ENCODE measurements around the gene HCN2. TPM values are rescaled to one million over a fixed set of nuclear protein-coding genes. Genes with fewer than 3 reads are reported as not detected.

Gene HCN2
- total and polyA plus RNA-seq, 2 of the 13 experiments (the other 11 are each of a cell fraction or from before 2014, with no cell fraction given) = 0.01 TPM; not detected in 1

DNA sequence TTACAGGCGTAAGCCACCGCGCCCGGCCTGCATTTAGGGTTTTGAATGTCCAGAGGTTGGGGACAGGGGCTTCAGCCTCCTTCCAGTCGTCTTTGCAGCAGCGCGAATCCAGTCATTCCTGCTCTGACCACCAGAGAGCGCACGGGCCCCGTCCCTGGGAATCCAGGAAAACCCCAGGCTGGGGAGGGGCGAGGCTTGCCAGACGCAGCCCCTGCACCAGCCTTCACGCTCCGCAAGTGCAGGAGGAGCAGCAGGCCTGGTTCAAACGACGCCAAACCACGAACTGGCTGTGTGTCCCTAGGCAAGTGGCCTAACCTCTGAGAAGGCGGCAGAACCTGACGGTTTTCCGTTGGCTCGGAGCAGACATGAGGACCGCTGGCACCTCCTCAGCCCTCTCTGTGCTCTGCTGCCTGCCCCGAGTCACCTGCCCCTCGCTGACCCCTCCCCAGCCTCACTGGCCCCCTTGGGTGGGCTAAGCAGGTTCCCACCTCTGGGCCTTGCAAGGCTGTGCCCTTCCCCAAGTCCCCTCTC lies 75.3 kb downstream of the HCN2 start (continued):
- TF ChIP-seq, protein P1, sequence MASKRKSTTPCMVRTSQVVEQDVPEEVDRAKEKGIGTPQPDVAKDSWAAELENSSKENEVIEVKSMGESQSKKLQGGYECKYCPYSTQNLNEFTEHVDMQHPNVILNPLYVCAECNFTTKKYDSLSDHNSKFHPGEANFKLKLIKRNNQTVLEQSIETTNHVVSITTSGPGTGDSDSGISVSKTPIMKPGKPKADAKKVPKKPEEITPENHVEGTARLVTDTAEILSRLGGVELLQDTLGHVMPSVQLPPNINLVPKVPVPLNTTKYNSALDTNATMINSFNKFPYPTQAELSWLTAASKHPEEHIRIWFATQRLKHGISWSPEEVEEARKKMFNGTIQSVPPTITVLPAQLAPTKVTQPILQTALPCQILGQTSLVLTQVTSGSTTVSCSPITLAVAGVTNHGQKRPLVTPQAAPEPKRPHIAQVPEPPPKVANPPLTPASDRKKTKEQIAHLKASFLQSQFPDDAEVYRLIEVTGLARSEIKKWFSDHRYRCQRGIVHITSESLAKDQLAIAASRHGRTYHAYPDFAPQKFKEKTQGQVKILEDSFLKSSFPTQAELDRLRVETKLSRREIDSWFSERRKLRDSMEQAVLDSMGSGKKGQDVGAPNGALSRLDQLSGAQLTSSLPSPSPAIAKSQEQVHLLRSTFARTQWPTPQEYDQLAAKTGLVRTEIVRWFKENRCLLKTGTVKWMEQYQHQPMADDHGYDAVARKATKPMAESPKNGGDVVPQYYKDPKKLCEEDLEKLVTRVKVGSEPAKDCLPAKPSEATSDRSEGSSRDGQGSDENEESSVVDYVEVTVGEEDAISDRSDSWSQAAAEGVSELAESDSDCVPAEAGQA (IDR thresholded peaks at IDR 0.05; ENCODE audit: low read depth) = no peak
- TF ChIP-seq, protein P1 (CRISPR knock-in tag; IDR thresholded peaks at IDR 0.05; ENCODE audit: borderline replicate concordance) = no peak
- TF ChIP-seq SPEN (CRISPR knock-in tag; IDR thresholded peaks at IDR 0.05; ENCODE audit: low read depth) = peak; percentile 72; the same call in 1 of the 2 replicates
- no peak for TF ChIP-seq SP1 (IDR thresholded peaks at IDR 0.05)
- TF ChIP-seq SP1 (CRISPR knock-in tag; IDR thresholded peaks at IDR 0.05) = peak; percentile 45; the same call in 1 of the 2 replicates
- TF ChIP-seq ZNF75D (CRISPR knock-in tag; IDR thresholded peaks at IDR 0.05; ENCODE audit: borderline replicate concordance) = no peak
- peak; percentile 72; the same call in 1 of the 2 replicates for TF ChIP-seq CBX5 (CRISPR knock-in tag; IDR thresholded peaks at IDR 0.05; ENCODE audit: borderline replicate concordance)
- TF ChIP-seq, protein P2, sequence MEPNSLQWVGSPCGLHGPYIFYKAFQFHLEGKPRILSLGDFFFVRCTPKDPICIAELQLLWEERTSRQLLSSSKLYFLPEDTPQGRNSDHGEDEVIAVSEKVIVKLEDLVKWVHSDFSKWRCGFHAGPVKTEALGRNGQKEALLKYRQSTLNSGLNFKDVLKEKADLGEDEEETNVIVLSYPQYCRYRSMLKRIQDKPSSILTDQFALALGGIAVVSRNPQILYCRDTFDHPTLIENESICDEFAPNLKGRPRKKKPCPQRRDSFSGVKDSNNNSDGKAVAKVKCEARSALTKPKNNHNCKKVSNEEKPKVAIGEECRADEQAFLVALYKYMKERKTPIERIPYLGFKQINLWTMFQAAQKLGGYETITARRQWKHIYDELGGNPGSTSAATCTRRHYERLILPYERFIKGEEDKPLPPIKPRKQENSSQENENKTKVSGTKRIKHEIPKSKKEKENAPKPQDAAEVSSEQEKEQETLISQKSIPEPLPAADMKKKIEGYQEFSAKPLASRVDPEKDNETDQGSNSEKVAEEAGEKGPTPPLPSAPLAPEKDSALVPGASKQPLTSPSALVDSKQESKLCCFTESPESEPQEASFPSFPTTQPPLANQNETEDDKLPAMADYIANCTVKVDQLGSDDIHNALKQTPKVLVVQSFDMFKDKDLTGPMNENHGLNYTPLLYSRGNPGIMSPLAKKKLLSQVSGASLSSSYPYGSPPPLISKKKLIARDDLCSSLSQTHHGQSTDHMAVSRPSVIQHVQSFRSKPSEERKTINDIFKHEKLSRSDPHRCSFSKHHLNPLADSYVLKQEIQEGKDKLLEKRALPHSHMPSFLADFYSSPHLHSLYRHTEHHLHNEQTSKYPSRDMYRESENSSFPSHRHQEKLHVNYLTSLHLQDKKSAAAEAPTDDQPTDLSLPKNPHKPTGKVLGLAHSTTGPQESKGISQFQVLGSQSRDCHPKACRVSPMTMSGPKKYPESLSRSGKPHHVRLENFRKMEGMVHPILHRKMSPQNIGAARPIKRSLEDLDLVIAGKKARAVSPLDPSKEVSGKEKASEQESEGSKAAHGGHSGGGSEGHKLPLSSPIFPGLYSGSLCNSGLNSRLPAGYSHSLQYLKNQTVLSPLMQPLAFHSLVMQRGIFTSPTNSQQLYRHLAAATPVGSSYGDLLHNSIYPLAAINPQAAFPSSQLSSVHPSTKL (CRISPR knock-in tag; IDR thresholded peaks at IDR 0.05) = peak; percentile 32; the same call in 1 of the 2 replicates
- no peak for TF ChIP-seq ZBTB42 (CRISPR knock-in tag; IDR thresholded peaks at IDR 0.05)
- peak; percentile 48; the same call in 1 of the 2 replicates for TF ChIP-seq ZNF138 (CRISPR knock-in tag; IDR thresholded peaks at IDR 0.05; ENCODE audit: low read depth)
- TF ChIP-seq, protein P3, sequence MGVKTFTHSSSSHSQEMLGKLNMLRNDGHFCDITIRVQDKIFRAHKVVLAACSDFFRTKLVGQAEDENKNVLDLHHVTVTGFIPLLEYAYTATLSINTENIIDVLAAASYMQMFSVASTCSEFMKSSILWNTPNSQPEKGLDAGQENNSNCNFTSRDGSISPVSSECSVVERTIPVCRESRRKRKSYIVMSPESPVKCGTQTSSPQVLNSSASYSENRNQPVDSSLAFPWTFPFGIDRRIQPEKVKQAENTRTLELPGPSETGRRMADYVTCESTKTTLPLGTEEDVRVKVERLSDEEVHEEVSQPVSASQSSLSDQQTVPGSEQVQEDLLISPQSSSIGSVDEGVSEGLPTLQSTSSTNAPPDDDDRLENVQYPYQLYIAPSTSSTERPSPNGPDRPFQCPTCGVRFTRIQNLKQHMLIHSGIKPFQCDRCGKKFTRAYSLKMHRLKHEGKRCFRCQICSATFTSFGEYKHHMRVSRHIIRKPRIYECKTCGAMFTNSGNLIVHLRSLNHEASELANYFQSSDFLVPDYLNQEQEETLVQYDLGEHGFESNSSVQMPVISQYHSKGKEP (CRISPR knock-in tag; IDR thresholded peaks at IDR 0.05) = 0 out of 2 replicates have a peak, but pooled peaks have one; percentile 36
- TF ChIP-seq ZNF749 (CRISPR knock-in tag; IDR thresholded peaks at IDR 0.05; ENCODE audit: borderline replicate concordance) = no peak
- TF ChIP-seq HNF4G (IDR thresholded peaks at IDR 0.05; ENCODE audit: borderline replicate concordance, low read depth, low read length) = no peak
- no peak; the same call in 1 of the 2 replicates for TF ChIP-seq HNF4G (CRISPR knock-in tag; IDR thresholded peaks at IDR 0.05; ENCODE audit: borderline replicate concordance, low read depth)
- TF ChIP-seq KDM5B (CRISPR knock-in tag; IDR thresholded peaks at IDR 0.05; ENCODE audit: borderline replicate concordance) = peak; percentile 80; the same call in 1 of the 2 replicates
- 0 out of 2 replicates have a peak, but pooled peaks have one; percentile 67 for TF ChIP-seq MIER3 (CRISPR knock-in tag; IDR thresholded peaks at IDR 0.05; ENCODE audit: borderline replicate concordance)
- peak; percentile 51; the same call in 1 of the 2 replicates for TF ChIP-seq PPARG (CRISPR knock-in tag; conservative IDR thresholded peaks at IDR 0.05)
- TF ChIP-seq HES4 (CRISPR knock-in tag; IDR thresholded peaks at IDR 0.05; ENCODE audit: borderline replicate concordance) = peak; percentile 75; the same call in 1 of the 2 replicates
- TF ChIP-seq SATB2 (CRISPR knock-in tag; IDR thresholded peaks at IDR 0.05) = no peak

Measured in HepG2 (cell line).